Caco-2 (cell line): ENCODE results near the gene DOHH. TPM values are rescaled to one million over a fixed set of nuclear protein-coding genes. Genes with fewer than 3 reads are reported as not detected.

Experiments used
- BruUV-seq: library from RNA; stranded (reverse); fragments of 400-500 nt; replicated peaks from 2 replicates; lab custom pipeline; 2021; lab: Mats Ljungman, UMichigan
- CTCF ChIA-PET: fragments of 300-600 bp; sonication (Branson Sonifier 250); formaldehyde crosslinking; loops from one replicate; lab custom pipeline; 2022; ENCODE audit warnings: antibody characterized with exemption; lab: Charles Lee
- POLR2A ChIA-PET: fragments of 300-600 bp; sonication (Branson Sonifier 250); formaldehyde crosslinking; loops from one replicate; lab custom pipeline; 2022; ENCODE audit warnings: antibody characterized with exemption; lab: Charles Lee
- DNase-seq, 2 experiments: peaks; one replicate each; pipeline versions ENCODE4 v3.0.0 to v3.0.0-alpha.2; 2020 to 2022
- H3K27me3 ChIP-seq: replicated peaks from 2 replicates; pipeline ENCODE4 v1.6.0; 2011; ENCODE audit warnings: low read length; ENCODE audit not compliant: control insufficient read depth, insufficient read depth
- H3K36me3 ChIP-seq: 2 replicates; pipeline ENCODE4 v1.5.1; 2011; ENCODE audit warnings: low read length; ENCODE audit not compliant: control insufficient read depth, insufficient read depth
- H3K4me1 ChIP-seq: fragments of 250-450 bp; sonication (Bioruptor Pico); 2 replicates; pipeline ENCODE4 v1.5.1; 2020; ENCODE audit warnings: mild to moderate bottlenecking
- H3K4me3 ChIP-seq: 2 replicates; pipeline ENCODE4 v1.5.1; 2011; ENCODE audit warnings: low read depth, mild to moderate bottlenecking, control low read depth, low read length
- H3K9me3 ChIP-seq: fragments of 250-450 bp; sonication (Bioruptor Pico); 2 replicates; pipeline ENCODE4 v1.5.1; 2020; ENCODE audit warnings: mild to moderate bottlenecking, moderate library complexity
- H3K27ac Mint-ChIP-seq: one replicate; pipeline ENCODE4 v1.8.0; 2022; ENCODE audit warnings: mixed read lengths; ENCODE audit not compliant: unreplicated experiment
- H3K27me3 Mint-ChIP-seq: one replicate; pipeline ENCODE4 v1.8.0; 2022; ENCODE audit warnings: mixed read lengths; ENCODE audit not compliant: insufficient read depth, unreplicated experiment
- H3K36me3 Mint-ChIP-seq: one replicate; pipeline ENCODE4 v1.8.0; 2022; ENCODE audit warnings: mild to moderate bottlenecking, mixed read lengths; ENCODE audit not compliant: insufficient read depth, unreplicated experiment
- H3K4me1 Mint-ChIP-seq: one replicate; pipeline ENCODE4 v1.8.0; 2022; ENCODE audit warnings: low read depth, mixed read lengths; ENCODE audit not compliant: unreplicated experiment
- H3K4me3 Mint-ChIP-seq: one replicate; pipeline ENCODE4 v1.8.0; 2022; ENCODE audit warnings: mild to moderate bottlenecking, moderate library complexity, mixed read lengths; ENCODE audit not compliant: unreplicated experiment
- H3K9me3 Mint-ChIP-seq: one replicate; pipeline ENCODE4 v1.8.0; 2022; ENCODE audit warnings: mixed read lengths; ENCODE audit not compliant: unreplicated experiment
- intact Hi-C: fragments of 100-400 bp; cut with micrococcal nuclease; formaldehyde crosslinking; loops from one replicate; pipeline ENCODE4 v1.10.0; 2022; ENCODE audit not compliant: unreplicated experiment
- total RNA-seq: library from RNA; stranded (reverse); gene quantifications from 2 replicates; pipeline ENCODE4 v1.2.3, GENCODE V29; 2022
- TF ChIP-seq, protein P1 (sequence below), 2 experiments: fragments of 200-600 bp in 1 of 2; IDR thresholded peaks; 1 replicate in 1 of 2; 2 replicates in 1 of 2; pipeline versions ENCODE4 v1.5.1 to v1.8.0; 2011 to 2022; ENCODE audit warnings: antibody characterized with exemption in 1 of 2, control low read depth in 1 of 2, inconsistent platforms in 1 of 2, low read depth in 1 of 2, low read length in 1 of 2, mild to moderate bottlenecking in 1 of 2, moderate library complexity in 1 of 2; ENCODE audit not compliant: insufficient read depth in 1 of 2, severe bottlenecking in 1 of 2, unreplicated experiment in 1 of 2

Gene DOHH
- total RNA-seq, 1 experiment from 2014 or later: 17.4 TPM

DNA sequence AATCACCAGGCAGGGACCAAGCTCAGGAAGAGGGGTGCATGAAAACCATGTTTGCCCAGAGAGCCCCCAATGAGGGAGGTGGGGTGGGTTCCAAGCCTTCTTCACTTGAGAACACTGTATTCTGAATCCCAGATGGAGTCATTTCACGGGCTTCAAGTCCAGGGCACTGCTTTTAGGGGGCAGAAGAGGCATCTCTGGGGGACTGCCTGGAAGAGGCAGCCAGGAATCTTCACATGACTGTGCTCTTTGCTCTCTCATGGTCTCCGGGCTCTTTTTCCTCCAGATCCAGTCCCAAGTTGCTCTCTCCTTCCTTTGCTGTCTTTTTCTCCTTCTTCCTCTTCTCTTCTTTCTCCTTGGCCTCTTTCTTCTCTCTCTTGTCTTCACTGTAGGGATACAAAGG lies 25.9 kb downstream of the DOHH start:
- Mint-ChIP-seq H3K4me3 (no peak overlapping the region), H3K36me3 (peaks cover 6% of the 10 kb centered on the region), H3K4me1 (no peaks in the 10 kb centered on the region), H3K27me3 (no peaks in the 10 kb centered on the region), H3K9me3 (no peaks in the 10 kb centered on the region), H3K27ac (no peak overlapping the region)
- no TSS peak for BruUV-seq
- Histone ChIP-seq H3K9me3 (no peaks in the 10 kb centered on the region), H3K4me1 (peaks cover 32% of the 10 kb centered on the region), H3K36me3 (no peaks in the 10 kb centered on the region), H3K27me3 (no peaks in the 10 kb centered on the region), H3K4me3 (no peak overlapping the region)
- TF ChIP-seq, protein P1, sequence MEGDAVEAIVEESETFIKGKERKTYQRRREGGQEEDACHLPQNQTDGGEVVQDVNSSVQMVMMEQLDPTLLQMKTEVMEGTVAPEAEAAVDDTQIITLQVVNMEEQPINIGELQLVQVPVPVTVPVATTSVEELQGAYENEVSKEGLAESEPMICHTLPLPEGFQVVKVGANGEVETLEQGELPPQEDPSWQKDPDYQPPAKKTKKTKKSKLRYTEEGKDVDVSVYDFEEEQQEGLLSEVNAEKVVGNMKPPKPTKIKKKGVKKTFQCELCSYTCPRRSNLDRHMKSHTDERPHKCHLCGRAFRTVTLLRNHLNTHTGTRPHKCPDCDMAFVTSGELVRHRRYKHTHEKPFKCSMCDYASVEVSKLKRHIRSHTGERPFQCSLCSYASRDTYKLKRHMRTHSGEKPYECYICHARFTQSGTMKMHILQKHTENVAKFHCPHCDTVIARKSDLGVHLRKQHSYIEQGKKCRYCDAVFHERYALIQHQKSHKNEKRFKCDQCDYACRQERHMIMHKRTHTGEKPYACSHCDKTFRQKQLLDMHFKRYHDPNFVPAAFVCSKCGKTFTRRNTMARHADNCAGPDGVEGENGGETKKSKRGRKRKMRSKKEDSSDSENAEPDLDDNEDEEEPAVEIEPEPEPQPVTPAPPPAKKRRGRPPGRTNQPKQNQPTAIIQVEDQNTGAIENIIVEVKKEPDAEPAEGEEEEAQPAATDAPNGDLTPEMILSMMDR (IDR thresholded peaks at IDR 0.05; ENCODE audit: insufficient read depth in 1 of 2, low read depth in 1 of 2, low read length in 1 of 2, severe bottlenecking in 1 of 2, unreplicated experiment in 1 of 2): no peak
- DNase-seq: no peak
- intact Hi-C loops: no loop called here
- ChIA-PET CTCF (interaction anchor here (1.0 to 1.1 kb wide), 2 partner anchors 11 to 45 kb away, joined by 3 to 12 read pairs; no protein-coding TSS in a partner anchor), POLR2A (no interaction called here)

GRCh38 chr19:3474010-3474409 lies 26.5 kb downstream of the DOHH start:
- no peaks in the 10 kb centered on the region for H3K4me1 Mint-ChIP-seq
- intact Hi-C loops: no loop called here
- ChIA-PET POLR2A (no interaction called here), CTCF (interaction anchor here (0.6 to 1.1 kb wide), 3 partner anchors 11 to 44 kb away, joined by 3 to 12 read pairs (median 4); no protein-coding TSS in a partner anchor)
- no peak overlapping the region for H3K4me3 Mint-ChIP-seq
- no peaks in the 10 kb centered on the region for H3K36me3 ChIP-seq
- peaks cover 6% of the 10 kb centered on the region for H3K36me3 Mint-ChIP-seq
- no TSS peak for BruUV-seq
- peak; percentile 77 to 89 for DNase-seq
- H3K9me3 Mint-ChIP-seq: no peaks in the 10 kb centered on the region
- H3K27me3 Mint-ChIP-seq: no peaks in the 10 kb centered on the region
- peaks cover 32% of the 10 kb centered on the region for H3K4me1 ChIP-seq
- H3K4me3 ChIP-seq: peak overlapping the region; percentile 4; the same call in 1 of the 2 replicates
- H3K27me3 ChIP-seq: no peaks in the 10 kb centered on the region
- H3K27ac Mint-ChIP-seq: no peak overlapping the region
- H3K9me3 ChIP-seq: no peaks in the 10 kb centered on the region
- TF ChIP-seq, protein P1 (IDR thresholded peaks at IDR 0.05; ENCODE audit: insufficient read depth in 1 of 2, low read depth in 1 of 2, low read length in 1 of 2, severe bottlenecking in 1 of 2, unreplicated experiment in 1 of 2): no peak

DNA sequence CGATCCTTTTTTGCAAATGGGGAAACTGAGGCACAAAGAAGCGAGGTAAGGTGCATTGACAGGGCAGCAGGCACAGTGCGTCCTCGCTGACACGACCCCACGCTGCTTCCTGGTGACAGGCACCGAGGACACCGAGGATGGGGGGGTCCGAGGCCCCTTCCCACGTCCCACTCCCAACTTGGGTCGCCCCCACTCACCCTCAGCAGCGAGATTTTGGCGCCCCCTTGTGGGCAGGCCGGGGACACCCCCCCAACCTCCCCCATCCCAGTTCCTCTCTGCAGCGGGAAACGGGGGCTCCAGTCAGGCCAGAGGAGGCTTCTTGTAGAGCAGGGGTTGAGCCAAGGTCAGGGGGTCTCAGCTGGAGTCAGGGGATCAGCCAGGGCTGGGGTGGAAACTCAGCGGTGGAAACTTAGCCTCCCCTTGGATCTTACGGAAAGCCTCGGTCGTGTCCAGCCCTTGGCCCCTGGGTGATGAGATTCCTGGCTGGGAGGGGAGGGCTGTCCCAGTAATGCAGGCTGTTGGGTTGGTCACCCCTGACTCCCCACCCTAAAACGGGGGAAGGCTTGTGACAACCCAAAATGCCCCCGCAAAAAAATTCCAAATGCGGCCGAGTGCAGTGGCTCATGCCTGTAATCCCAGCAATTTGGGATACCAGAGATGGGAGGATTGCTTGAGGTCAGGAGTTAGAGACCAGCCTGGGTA lies 28.4 kb downstream of the DOHH start:
- BruUV-seq: no TSS peak
- Histone ChIP-seq H3K4me3 (no peak overlapping the region), H3K27me3 (no peaks in the 10 kb centered on the region), H3K4me1 (peaks cover 32% of the 10 kb centered on the region), H3K9me3 (no peaks in the 10 kb centered on the region), H3K36me3 (no peaks in the 10 kb centered on the region)
- intact Hi-C loops: no loop called here
- Mint-ChIP-seq H3K27ac (no peak overlapping the region), H3K36me3 (no peaks in the 10 kb centered on the region), H3K27me3 (no peaks in the 10 kb centered on the region), H3K4me3 (no peak overlapping the region), H3K9me3 (no peaks in the 10 kb centered on the region), H3K4me1 (no peaks in the 10 kb centered on the region)
- CTCF ChIA-PET: interaction anchor here (1.3 kb wide), 2 partner anchors 13 to 42 kb away, joined by 5 to 7 read pairs; no protein-coding TSS in a partner anchor
- DNase-seq: no peak
- POLR2A ChIA-PET: no interaction called here
- TF ChIP-seq, protein P1 (IDR thresholded peaks at IDR 0.05; ENCODE audit: insufficient read depth in 1 of 2, low read depth in 1 of 2, low read length in 1 of 2, severe bottlenecking in 1 of 2, unreplicated experiment in 1 of 2): peak; percentile 57 to 58
